HG03108 (cell line): ENCODE results near the gene B3GNT9.
A peak's percentile ranks its signal among the peaks of the same experiment; 100 is the strongest.

Source experiments
- ATAC-seq: cut with Tn5 transposase; IDR thresholded peaks from one replicate; pipeline ENCODE4 v1.9.1; 2021; ENCODE audit warnings: moderate library complexity; ENCODE audit not compliant: unreplicated experiment

B3GNT9 gene

DNA sequence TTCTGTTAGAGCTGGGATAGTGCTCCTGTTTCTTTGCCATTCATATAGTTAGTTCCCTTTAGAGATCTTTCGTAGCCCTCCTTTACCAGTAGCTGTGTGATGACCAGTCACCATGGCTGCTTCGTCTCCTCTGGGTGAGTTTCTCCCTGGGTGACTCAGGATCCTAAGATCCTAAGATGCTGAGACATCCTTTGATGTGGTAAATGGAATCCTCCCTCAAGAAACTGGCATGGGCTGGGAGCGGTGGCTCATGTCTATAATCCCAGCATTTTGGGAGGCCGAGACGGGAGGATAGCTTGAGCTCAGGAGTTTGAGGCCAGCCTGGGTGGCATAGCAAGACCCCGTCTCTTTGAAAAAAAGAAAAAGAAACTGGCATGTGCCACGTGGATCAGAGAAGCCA, 35.2 kb downstream of the B3GNT9 start:
- ATAC-seq = no peak

DNA sequence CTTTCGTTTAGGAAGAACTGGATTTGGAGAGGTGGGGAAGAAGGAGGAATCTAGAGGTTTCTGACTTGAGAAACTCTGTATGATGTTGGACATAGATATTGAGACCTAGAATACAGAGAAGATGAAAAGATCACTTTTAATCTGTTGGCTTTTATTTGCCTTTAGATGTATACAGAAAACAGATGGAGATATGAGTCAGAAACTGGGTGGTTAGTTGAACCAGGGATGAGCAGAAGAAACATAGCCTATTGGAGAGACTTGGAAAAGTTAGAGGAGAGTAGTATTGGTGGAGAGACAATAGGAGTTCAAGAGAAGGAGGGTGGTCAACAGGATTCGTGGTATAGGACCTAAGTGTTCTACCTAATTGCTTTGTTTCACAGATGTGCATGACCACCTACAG, 36.0 kb downstream of the B3GNT9 start:
- no peak for ATAC-seq

DNA sequence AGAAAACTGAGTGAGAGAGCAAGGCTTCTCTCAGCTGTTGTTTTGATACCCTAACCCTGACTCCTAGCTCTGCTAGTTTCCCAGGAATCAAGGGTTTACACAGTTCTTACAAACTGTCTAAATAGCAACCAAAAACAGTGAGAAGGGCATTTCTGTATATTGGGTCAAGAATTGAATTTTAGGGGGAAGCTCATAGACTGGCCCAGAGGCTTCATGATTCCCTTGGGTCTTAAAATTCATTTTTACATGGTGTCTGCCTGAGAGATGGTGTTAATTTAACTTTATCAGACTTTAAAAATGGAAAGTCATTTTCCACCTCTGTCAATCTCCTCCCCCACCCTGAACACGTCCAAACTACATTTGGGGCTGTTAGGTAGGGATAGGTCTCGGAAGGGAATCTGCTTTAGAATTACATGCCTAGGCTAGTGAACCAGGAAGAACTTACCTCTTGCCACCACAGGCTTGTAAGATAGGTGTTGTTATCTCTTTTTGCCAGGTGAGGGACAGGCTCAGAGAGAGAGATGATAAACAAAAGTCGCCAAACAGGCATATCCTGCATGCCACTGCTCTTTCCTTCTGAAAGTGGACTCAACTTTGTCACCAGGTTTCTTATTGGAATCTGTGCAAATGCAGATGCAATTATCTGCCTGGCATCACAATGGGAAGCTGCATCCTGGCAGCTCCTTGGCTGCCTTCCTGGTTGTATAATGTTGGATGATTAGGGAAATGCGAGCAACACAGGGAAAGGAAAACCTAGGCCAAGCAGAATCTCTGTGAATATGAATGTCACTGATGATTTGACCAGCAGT, 38.0 kb downstream of the B3GNT9 start:
- no peak for ATAC-seq

DNA sequence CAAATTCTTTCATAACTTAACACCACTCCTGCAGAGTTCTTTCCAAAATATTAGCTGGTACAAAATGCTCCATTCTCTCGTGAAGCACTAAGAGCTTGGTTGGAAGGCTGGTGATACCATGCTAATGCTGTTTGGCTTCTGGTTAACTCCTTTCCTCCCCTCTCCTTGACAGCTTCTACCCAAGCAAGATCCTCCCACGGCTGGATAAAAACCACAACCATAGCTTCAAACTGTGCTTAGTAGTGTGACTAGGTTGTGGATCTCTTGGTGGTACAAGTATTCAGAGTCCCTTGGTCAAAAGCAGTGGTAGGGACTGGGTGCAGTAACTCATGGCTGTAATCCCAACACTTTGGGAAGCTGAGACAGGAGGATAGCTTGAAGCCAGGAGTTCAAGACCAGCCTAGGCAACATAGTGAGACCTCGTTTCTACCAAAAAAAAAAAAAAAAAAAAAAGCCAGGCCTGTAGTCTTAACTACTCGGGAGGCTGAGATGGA, 38.8 kb downstream of the B3GNT9 start:
- ATAC-seq = no peak

DNA sequence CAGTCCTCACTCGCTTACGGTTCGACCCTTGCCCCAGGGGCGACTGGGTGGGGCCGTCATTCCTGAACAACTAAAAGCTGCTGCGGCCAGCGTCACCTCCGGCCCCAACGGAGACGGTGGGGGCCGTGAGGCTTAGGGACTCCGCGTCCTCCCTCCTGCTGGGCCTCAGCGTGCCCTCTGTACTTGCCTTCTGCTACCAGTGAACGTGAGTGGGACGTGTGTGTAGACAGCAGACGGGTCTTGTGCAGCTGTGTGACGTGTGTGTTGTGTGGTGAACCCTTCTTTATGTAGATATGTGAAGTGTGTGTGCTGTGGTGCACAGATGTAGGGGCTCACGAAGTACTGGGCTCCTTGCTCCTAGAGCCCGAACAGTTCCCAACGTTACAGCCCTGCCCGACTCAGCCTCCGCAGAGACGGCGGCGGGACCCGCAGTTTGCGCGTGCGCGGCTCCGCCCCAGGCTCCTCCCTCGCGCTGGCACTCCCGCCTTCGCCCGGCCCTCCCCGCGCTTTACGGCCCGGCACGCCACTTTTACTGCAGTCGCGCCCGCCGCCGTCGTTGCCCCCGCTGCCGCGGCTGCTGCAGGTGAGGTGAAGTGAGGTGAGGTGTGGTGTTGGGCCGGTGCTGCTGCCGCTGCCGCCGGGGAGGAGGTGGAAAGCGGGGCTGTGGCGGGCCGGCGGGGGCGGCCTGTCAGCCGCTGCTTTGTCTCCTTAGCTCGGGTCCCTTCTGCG, 41.2 kb downstream of the B3GNT9 start, which contains the start of gene PHAF1:
Gene PHAF1, plus strand, starts transcription at position 535 of the 729 bp plus-strand sequence. CDS start 235 bp downstream, outside the sequence.
- ATAC-seq = peak; percentile 82

DNA sequence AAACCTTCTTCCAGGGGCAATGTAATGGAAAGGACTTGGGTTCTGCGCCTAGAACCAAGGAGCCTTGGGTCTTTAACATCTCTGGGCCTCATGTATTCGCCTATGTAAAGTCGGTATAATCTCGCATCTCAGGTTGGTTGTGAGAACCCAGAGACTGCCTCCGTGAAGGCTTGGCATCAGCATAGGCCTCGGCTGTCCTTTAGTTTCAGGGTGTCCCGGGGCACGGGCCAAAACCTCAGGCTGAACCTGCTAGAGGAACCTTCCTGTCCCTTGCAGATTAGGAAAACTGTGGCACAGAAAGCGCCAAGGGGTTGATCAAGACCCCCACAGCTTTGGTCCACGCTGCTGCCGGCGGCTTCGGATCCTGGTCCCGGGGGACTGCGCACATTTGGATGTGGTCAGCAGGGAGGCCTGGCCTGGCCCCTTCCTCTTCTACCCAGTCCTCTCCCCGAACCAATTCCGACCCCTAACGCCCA, 41.8 kb downstream of the B3GNT9 start:
- ATAC-seq = no peak

DNA sequence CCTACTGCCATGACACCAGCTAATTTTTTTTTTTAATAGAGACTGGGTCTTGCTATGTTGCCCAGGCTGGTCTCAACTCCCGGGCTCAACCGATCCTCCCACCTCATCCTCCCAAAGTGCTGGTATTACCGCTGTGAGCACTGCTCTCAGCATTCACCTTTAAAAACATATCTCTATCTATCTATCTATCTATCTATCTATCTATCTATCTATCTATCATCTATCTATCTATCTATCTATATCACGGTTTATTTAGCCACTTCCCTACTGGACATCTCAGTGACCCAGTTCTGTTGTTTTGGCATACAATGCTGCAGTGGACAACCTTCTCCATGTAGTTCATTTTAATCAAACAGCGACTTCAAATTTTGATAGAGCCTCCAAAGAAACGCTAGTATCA, 42.3 kb downstream of the B3GNT9 start:
- no peak for ATAC-seq

DNA sequence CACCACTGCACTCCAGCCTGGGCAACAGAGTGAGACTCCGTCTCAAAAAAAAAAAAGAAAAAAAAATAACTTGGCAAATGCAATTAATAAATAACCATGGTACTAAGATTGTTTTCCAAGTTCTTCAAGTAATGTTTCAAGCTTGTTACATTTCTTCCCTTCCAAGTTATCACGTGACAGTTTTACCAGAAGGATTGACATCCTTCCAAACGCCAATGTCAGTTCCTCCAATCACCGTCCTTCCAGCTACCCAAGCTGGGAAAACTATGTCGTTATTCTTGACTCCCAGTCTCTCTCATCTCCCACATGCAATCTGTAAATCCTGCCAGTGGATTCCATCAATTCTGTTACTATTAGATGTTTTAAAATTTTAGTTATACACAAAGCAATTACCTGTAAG, 44.9 kb downstream of the B3GNT9 start:
- no peak for ATAC-seq

DNA sequence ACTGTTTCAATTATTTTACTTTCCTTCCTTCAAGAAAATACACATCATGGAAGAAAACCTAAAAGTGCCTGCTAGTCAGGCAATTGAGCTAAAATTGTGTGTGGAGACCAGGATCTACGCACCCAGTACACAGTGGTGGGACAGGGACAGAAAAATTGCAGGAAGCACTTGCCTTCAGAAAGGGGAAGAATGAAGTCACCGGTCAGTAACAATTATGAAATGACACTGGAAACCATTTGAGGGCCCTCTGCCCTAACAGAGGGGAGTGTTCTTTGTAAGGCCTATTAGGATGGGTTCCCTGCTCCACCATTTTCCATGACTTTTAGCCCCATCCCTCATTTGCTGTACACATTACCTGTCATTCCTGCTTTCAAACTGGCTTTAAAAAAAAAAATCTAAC, 45.6 kb downstream of the B3GNT9 start:
- no peak for ATAC-seq

DNA sequence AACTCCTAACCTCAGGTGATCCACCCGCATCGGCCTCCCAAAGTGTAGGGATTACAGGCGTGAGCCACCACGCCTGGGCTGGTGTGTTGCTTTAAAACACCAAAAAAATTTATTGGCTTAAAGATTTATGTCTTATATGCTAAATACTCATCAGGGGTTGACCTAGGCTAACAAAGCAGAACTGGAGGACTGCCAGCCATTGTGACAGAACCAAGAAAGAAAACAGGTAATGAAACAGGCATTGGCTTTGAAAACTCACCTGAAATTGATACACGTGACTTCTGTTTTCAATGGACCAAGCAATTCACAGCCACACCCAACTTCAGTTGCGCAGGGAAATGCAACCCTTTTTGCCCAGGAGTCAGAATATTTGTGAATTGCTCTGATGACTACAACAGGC, 46.0 kb downstream of the B3GNT9 start:
- ATAC-seq = no peak

DNA sequence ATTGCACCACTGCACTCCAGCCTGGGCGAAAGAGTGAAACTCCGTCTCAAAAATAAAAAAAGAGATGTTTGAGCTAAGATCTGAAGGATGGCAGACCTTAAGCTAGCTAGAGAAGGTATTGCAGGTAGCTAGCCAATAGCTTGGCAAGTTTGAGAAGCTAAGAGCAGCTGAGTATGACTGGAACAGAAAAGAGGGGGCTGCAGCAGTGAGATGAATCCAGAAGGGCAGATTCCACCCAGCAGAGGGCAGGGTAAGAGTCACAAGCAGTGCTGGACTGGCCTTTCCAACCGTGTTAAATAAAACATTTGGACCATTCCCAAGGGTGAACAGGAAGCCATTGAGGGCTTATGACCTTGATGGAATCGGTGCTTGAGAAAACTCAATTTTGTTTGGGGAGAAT, 46.7 kb downstream of the B3GNT9 start:
- no peak for ATAC-seq

DNA sequence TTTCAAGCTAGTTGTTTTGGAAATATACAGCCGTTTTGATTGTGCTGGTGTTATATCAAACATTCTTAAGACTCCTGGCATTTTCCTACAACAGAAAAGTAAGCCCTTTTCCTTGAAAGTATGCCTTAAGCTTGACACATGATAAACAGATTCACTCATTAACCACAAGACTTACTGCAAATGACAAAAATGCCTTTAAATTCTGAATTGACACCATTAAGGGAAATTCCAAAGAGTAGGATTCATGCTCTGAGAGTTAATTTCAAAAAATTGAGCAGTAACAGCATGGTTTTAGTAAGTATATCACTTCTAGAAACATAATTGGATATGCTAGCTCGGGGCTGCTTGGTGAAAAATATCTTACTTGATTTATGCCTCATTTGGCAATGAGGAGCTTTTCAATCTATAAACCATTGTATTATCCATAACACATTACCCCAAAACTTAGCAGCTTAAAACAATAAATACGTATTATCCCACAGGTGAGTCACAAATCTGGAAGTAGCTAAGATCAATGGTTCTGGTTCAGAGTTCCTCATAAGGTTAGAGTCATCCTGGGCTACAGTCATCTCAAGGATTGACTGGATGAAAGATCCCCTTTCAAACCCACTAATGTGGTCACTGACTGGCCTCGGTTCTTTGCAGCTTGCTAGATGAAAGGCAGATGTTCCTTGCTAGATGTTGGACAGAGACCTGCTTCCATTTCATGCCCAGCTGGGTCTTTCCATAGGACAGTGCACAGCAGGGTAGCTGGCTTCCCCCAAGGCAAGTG, 49.3 kb downstream of the B3GNT9 start:
- ATAC-seq = no peak

DNA sequence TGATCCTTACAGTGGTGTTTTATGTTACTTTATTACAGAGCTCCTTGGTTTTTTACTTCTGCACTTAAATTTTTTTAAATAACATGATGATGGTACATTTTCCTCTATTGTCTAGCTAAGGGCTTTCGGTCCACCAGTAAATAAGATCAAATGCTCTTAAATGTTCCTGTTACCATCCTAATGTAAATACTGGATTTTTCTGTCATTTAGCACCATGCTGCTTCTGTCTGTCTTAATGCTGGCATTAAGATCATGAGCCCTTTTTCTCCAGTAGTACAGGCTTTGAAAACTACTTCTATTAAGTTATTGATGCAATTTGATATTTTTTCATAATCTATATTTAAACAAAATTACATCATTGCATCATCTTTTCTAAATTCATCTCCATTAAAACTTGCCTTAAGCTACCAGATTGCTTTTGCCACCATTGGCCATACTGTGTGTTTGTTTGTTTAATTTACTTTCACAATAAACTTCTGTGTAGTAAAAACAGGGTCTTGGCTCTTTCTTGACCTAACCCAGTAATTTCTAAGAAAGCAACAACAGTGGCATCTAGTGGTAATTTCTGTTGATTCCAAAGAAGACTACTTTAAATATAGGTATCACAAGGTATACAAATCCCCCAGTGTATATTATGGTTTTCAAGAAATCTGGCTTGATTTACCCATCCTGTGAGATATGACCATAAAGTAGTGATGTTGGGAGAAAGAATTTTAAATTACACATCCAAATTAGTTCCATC, 50.1 kb downstream of the B3GNT9 start:
- no peak for ATAC-seq

DNA sequence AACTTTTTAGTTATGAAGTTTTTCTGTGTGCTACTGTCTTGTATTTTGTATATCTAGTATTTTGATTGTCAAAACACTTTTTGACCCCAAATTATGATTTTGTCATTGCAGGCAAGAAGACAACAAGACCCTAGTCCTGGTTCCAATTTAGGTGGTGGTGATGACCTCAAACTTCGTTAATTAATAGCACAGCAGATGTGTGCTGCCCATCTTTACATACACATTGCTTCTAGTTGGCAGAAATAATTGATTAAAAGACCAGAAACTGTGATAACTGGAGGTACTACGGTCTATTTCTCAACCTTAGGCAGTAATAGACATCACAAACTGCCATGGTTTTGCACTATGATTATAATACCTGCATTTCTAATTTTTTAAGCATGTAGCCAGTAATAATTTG, 52.2 kb downstream of the B3GNT9 start:
- ATAC-seq = no peak
